ENCODE results near the gene KHNYN.
"Not testable (repeated sequence)": the region's sequence is repeated elsewhere in the genome, so short reads cannot be mapped to it uniquely, and the experiment has no call there.

- not testable (repeated sequence) for TF ChIP-seq POLR2A (IDR thresholded peaks at IDR 0.05; ENCODE audit: low read length); GATA1 (IDR thresholded peaks at IDR 0.05; ENCODE audit: low read depth, low read length)
Measured at GRCh38 chr14:24470450-24470849, 40.7 kb downstream of the KHNYN start.

All from erythroblast (primary cell).